ENCODE data around the gene CKAP5.

Gene CKAP5

GRCh38 chr11:46697303-46697702 is 148.8 kb downstream of the CKAP5 start:
- DNase-seq, result no peak

GRCh38 chr11:46696212-46696558 is 149.9 kb downstream of the CKAP5 start:
- no peak for DNase-seq

- no peak for DNase-seq
Measured at GRCh38 chr11:46695345-46696211, 150.5 kb downstream of the CKAP5 start.

GRCh38 chr11:46694607-46695006 is 151.5 kb downstream of the CKAP5 start:
- no peak for DNase-seq

- no peak for DNase-seq
Measured at GRCh38 chr11:46694072-46694471, 152.0 kb downstream of the CKAP5 start.

- no peak for DNase-seq
Measured at GRCh38 chr11:46693597-46694012, 152.5 kb downstream of the CKAP5 start.
